Activated CD4-positive, CD25-positive, alpha-beta regulatory T cell (primary cell): ENCODE measurements around the gene ANTXR1.

Experiments
- DNase-seq, 4 experiments: peaks; one replicate each; lab custom pipeline; 2025; lab: John Stamatoyannopoulos, UW

The ANTXR1 gene

DNA sequence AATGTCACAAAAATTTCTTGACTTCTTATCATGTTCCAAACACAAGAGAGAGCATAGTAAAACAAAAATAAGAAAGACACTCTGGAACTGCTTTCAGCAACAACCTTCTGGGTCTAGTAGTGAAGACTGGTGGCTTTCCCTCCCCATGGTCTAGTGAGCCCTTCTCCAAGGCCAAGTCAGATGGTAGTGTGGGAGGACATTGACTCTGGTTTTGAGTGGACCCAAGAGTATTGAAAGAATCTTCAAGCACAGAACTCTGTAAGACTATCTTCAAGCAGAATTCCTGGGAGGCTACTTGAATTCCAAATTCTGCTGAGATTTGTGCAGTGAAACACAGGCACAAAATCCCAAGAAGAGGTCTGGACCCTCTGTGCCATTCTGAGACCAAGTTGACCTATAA is 21.1 kb downstream of the ANTXR1 start:
- no peak for DNase-seq

GRCh38 chr2:69034845-69035244 is 21.9 kb downstream of the ANTXR1 start:
- DNase-seq = no peak

GRCh38 chr2:69036926-69037325 is 23.9 kb downstream of the ANTXR1 start:
- DNase-seq = no peak

DNA sequence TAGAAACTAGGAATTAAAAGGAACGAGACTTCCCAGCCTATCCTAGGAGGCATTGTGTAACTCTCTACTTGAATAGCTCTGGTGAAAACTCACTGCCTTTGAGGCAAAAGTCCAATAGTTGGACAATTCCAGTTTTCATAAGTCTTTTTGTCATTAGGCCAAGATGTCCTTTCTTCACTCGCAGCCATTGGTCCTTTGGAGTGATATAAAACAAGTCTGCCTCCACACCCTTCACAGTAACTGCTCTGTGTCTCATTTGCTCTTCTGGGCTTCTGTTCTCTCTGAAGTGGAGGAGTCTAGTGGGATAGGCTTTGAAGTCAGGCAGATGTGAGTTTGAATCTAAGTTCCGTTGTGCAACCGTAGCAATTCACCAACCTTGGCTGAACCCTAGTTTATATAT is 28.2 kb downstream of the ANTXR1 start:
- no peak for DNase-seq

GRCh38 chr2:69043736-69044400 is 30.9 kb downstream of the ANTXR1 start:
- DNase-seq = no peak

DNA sequence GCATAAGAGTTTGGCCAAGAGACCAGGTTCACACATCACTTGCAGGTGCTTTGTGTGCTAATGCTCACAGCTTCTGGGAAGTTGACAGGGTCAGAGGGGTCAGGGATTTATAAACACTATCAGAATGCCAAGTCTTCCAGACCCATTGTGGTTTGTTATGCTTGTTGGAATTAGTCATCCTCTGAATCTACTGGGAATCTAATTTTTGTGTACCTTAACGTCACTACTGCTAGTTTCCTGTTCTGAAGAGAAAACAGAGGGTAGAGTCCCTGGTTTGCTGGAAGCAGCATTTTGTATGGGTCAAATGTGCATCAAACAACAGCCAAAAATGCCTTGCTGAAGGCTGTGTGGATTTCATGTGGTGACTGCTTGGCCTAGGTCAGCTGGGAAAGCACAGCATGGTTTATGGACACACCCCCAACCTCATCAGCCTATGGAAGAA is 33.3 kb downstream of the ANTXR1 start:
- DNase-seq = no peak

GRCh38 chr2:69047625-69048145 is 34.7 kb downstream of the ANTXR1 start:
- no peak for DNase-seq

DNA sequence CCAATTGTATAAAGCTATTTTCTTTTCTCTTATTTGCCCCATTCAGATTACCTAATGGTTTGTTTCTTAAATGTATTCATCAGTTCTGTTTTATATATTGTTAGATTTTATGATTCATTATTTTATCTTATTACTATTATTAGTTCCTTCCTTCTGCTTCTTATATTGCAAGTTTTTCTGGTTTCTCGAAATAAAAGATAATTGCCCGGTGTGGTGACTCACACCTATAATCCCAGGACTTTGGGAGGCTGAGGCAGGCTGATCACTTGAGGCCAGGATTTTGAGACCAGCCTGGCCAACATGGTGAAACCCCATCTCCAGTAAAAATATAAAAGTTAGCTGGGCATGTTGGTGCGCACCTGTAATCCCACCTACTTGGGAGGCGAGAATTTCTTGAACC is 37.8 kb downstream of the ANTXR1 start:
- no peak for DNase-seq

- no peak for DNase-seq
These were observed 40.5 kb downstream of the ANTXR1 start for GRCh38 chr2:69053416-69053965.

DNA sequence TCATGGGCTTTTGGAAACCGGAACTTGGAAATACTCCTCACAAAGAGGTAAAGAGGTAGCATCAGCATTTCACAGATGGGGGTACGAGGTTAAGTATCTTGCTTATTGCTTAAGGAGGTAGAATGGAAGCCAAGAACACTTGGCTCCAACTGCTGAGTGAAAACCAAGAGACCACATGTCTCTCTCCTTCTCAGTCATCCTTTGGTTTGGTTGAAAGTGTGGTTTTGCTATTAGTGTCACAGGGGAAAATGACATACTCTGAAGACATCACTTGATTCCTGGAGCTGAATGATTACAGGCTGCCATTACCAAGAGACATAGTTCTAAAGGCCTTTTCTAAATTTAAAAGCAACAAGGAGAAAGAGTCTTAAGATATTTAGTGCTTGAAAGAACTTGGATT is 41.5 kb downstream of the ANTXR1 start:
- no peak for DNase-seq

DNA sequence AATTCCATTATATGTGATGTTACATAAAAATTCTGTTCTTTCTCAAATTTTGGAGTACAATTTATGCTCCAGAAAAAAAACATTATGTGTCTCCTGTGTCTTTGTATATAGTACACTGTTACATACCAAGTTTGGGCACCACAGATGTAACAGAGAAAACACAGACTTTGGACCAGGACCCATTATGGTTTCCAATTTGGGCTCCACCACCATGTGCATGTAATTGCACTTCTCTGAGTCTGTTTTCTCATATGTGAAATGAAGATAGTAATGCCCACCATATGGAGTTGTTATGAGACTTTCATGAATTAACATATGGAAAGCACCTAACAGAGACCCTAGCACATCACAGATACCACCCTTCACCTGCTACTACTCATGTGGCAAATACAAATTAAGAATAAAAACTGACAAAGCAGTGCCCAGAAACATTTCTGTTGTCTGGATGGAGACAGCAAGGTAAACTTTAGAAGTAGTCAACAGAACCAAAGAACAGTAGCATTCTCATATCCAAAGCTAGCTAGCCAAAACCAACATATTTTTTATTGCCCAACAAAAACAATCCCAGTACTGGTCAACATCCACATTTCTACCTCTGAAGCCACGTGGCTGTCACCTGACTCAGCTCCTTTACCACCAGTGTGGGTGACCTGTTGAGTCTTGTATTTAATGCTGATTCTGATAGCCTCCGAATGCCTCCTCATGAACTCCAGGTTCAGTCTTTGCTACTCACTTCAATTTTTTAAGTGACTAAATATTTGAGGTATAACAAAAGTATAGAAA is 42.9 kb downstream of the ANTXR1 start:
- no peak for DNase-seq

DNA sequence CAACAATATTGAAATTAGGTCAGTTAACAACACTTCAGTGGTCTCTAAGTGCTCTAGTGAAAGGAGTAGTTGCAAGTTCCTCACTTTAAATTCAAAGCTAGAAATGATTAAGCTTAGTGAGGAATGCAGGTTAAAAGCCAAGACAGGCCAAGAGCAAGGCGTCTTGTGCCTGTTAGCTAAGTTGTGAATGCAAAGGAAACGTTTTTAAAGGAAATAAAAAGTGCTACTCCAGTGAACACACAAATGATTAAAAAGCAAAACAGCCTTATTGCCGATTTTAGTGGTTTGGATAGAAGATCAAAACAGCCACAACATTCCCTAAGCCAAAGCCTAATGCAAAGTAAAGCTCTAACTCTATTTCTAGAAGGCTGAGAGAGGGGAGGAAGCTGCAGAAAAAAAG is 44.7 kb downstream of the ANTXR1 start:
- no peak for DNase-seq

DNA sequence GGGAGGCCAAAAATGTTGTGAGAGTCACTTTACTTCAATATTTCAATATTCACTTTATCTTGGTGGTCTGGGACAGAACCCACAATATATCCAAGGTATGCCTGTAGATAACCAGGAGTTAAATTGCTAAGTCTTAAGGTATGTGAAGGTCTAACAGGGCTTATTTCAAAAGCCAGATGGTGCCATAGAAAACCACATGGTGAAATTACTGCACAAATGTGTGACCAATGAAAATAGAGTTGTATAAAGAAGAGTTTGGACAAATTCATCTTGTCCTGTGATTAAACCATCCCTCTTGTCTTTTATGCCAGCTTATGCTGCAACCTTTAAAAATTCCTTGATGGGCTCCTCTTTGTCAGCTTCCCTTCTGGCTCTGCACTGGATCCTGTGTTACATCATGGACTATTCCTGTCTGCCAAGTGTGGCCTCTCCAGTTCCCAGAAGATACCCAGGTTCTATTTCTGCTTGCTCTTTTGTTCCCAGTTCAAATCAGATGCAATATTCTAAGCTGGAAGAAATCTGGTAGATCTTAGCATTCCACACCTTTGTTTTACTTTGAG is 46.8 kb downstream of the ANTXR1 start:
- DNase-seq = no peak

DNA sequence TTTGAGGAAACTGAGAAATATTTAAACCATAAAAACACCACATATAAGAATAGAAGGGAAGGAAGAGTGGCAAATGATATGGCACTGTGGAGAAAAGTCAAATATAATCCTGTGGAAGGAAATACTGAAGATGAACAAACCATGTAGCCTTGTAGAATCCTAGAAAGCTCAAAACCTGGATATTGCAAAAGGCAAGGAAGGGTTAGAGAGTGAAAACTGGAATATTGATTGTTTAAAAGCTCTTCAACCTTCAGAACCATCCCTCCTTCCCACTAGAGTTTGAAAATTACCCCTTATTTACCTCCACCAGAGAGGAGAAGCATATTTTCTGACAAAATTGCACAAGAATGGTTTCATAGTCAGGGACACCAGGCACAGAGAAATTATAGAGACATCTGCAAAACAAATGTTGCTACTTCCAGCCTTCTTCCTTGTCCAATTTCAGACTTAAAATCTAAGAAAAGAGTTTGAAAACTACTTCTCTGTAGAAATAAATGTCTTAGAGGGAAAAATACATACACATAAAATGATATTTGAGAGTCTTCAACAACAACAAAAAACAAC is 48.0 kb downstream of the ANTXR1 start:
- DNase-seq = no peak

DNA sequence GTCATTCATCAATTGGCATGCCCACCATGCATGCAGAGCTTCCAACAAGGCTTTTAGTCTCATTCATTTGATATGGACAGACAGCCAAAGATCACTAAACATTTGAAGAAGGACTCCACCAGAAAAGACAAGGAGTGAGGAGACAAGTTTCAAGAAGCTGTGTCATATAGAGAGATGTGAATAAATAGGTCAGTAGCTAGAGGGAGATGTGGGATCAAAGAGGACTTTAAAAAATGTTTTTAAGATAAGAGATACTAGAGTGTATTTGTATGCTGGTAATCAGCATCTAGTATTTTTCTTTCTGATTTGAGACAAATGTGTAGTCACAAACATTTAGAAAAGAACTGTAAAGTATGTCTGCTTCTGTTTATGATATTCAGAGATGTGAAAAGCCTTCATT is 48.5 kb downstream of the ANTXR1 start:
- no peak for DNase-seq

- DNase-seq = no peak
These were observed 49.5 kb downstream of the ANTXR1 start for GRCh38 chr2:69062307-69062962.

DNA sequence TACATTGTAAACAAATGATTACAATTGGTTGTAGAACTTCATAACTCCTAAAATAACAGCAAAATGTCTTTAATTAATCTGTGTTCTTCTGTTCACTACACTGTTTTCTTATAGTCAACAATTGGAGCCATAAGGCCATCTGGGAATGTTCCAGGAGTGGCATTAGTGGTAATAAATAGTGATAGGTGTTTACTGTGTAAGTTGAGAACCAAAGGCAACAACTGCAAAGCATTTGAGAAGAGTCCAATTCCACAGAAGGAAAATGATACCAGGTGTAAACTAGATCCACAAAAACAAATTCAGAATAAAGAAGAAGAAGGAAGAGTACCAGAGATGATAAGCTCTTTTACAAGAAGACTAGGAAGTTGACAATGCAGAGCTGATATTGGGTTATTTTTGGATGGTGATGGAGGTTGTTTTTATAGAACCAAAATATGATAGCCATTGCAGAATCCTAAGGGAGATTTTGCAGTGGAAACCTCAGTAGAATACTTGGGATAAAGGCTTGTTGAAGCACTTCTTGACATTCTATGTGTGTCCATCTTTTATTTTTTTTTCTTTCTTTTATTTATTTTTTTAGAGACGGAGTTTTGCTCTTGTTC is 52.9 kb downstream of the ANTXR1 start:
- DNase-seq = no peak

GRCh38 chr2:69067026-69067630 is 54.1 kb downstream of the ANTXR1 start:
- no peak for DNase-seq

DNA sequence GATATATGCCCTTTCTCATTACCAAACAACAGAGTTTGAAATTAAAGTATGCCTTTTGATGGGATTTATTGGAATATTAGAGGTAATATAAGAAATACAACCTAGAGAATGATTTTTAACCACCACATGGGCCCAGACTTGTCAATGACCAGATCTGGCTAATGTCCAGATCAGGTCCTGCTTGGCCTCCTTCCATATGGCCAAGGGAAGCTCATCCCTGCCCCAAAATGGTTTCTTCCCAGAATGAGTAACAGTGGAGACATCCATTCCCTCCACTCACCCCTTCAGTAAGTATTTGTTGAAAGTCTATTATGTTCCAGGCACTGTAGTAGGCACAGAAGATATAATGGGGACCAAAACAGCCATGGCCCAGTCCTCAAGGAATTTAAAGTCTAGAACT is 54.9 kb downstream of the ANTXR1 start:
- no peak for DNase-seq

- no peak for DNase-seq
These were observed 58.0 kb downstream of the ANTXR1 start for GRCh38 chr2:69070969-69071368.

GRCh38 chr2:69073928-69074570 is 61.1 kb downstream of the ANTXR1 start:
- no peak for DNase-seq
